OCI-LY3 (cell line): ENCODE measurements around the gene DHRS13.

Experiments used
- CTCF ChIP-seq: fragments of 200-600, 300-600 bp; sonication (generic); IDR thresholded peaks from 2 replicates; pipeline ENCODE4 v1.5.1; 2014; ENCODE audit warnings: antibody characterized with exemption, low read length, low read depth
- EZH2phosphoT487 ChIP-seq: fragments of 200-600 bp; shearing (Covaris generic); IDR thresholded peaks from 2 replicates; pipeline ENCODE4 v1.6.1; 2018; ENCODE audit warnings: antibody characterized with exemption, mixed run types, low read depth

GRCh38 chr17:28940142-28940541 is 37.3 kb upstream of the DHRS13 start:
- TF ChIP-seq CTCF (no peak), EZH2phosphoT487 (no peak)
